Thoracic aorta (tissue), 2 donors: ENCODE data around the gene HOXB4. TPM values are rescaled to one million over a fixed set of nuclear protein-coding genes. Genes with fewer than 3 reads are reported as not detected.
A peak's percentile ranks its signal among the peaks of the same experiment; 100 is the strongest.

ENCODE experiments used
- ATAC-seq: fragments of 150-250 bp; one replicate; pipeline ENCODE4 v1.8.0; 2017; ENCODE audit warnings: low read depth; ENCODE audit not compliant: insufficient number of reproducible peaks, low FRiP score
- DNase-seq: peaks from one replicate; pipeline ENCODE4 v3.0.0-alpha.2; 2020; ENCODE audit warnings: low spot score
- H3K27ac ChIP-seq, 2 donors: fragments of 200-600 bp; sonication (generic); 1 replicate in 1 of 2; 2 replicates in 1 of 2; pipeline ENCODE4 v1.5.1; 2016; ENCODE audit warnings: mild to moderate bottlenecking in 2 of 2, moderate library complexity in 2 of 2
- H3K27me3 ChIP-seq: fragments of 200-600 bp; sonication (generic); replicated peaks from 2 replicates; pipeline ENCODE4 v1.6.0; 2016; ENCODE audit warnings: mild to moderate bottlenecking; ENCODE audit not compliant: insufficient read depth
- H3K36me3 ChIP-seq: fragments of 200-600 bp; sonication (generic); one replicate; pipeline ENCODE4 v1.5.1; 2016
- H3K4me1 ChIP-seq, 2 donors: fragments of 200-600 bp; sonication (generic); 1 replicate in 1 of 2; 2 replicates in 1 of 2; pipeline versions ENCODE4 v1.5.1 to v1.6.0; 2016; ENCODE audit warnings: low read depth in 2 of 2, mild to moderate bottlenecking in 1 of 2; ENCODE audit not compliant: control insufficient read depth in 1 of 2
- H3K4me3 ChIP-seq: fragments of 200-600 bp; sonication (generic); 2 replicates; pipeline ENCODE4 v1.5.1; 2016; ENCODE audit warnings: mild to moderate bottlenecking
- H3K9me3 ChIP-seq: fragments of 200-600 bp; sonication (generic); 2 replicates; pipeline ENCODE4 v1.5.1; 2016
- CTCF ChIP-seq: fragments of 200-600 bp; sonication (generic); IDR thresholded peaks from one replicate; pipeline ENCODE4 v1.5.1; 2019; ENCODE audit warnings: antibody characterized with exemption
- total RNA-seq, 2 donors: library from RNA; depleted of rRNA; stranded (reverse); fragments of >200 nt; gene quantifications; one replicate each; pipeline versions ENCODE4 v1.1.0 to v1.2.3, GENCODE V29; 2016

HOXB4 gene
- total RNA-seq, 2 donors from 2014 or later: 6.2 to 11.5 TPM

- H3K36me3 ChIP-seq: no peaks in the 10 kb centered on the region
- no peaks in the 10 kb centered on the region for H3K27me3 ChIP-seq
- TF ChIP-seq CTCF: no peak
- ATAC-seq (no peak), DNase-seq (no peak)
- peak overlapping the region; percentile 84 to 97 for H3K27ac ChIP-seq
- H3K4me3 ChIP-seq: peak overlapping the region; percentile 72
- H3K4me1 ChIP-seq: peaks cover 17 to 56% of the 10 kb centered on the region in 2 donors
- no peaks in the 10 kb centered on the region for H3K9me3 ChIP-seq
Observed at GRCh38 chr17:48579471-48579759, 1.3 kb upstream of the HOXB4 start.

GRCh38 chr17:48578616-48579470 is 693 bp upstream of the HOXB4 start:
- Histone ChIP-seq H3K4me3 (peak overlapping the region; percentile 72), H3K9me3 (no peaks in the 10 kb centered on the region), H3K27ac (peak overlapping the region; percentile 84 to 97), H3K36me3 (no peaks in the 10 kb centered on the region), H3K4me1 (peaks cover 17 to 56% of the 10 kb centered on the region in 2 donors), H3K27me3 (no peaks in the 10 kb centered on the region)
- ATAC-seq: no peak
- DNase-seq: no peak
- TF ChIP-seq CTCF: no peak

- no peak for DNase-seq
- Histone ChIP-seq H3K9me3 (no peaks in the 10 kb centered on the region), H3K4me3 (peak overlapping the region; percentile 72), H3K27ac (peak overlapping the region; percentile 89 to 97), H3K36me3 (no peaks in the 10 kb centered on the region), H3K27me3 (no peaks in the 10 kb centered on the region), H3K4me1 (peaks cover 21 to 57% of the 10 kb centered on the region in 2 donors)
- ATAC-seq: peak; percentile 21
- TF ChIP-seq CTCF: no peak
Observed at GRCh38 chr17:48577330-48577945, 712 bp downstream of the HOXB4 start.

GRCh38 chr17:48576479-48577309 is 1.5 kb downstream of the HOXB4 start:
- Histone ChIP-seq H3K4me3 (peak overlapping the region; percentile 72), H3K36me3 (no peaks in the 10 kb centered on the region), H3K27me3 (no peaks in the 10 kb centered on the region), H3K4me1 (peaks cover 29 to 64% of the 10 kb centered on the region in 2 donors), H3K27ac (peak overlapping the region; percentile 89 to 97), H3K9me3 (no peaks in the 10 kb centered on the region)
- ATAC-seq (peak; percentile 30), DNase-seq (no peak)
- no peak for TF ChIP-seq CTCF
